Stimulated activated CD4-positive, alpha-beta T cell treated with anti-CD3 and anti-CD28 coated beads, Interleukin-12 subunit alpha, Interleukin-12 subunit beta, amount 100 ng/mL, for 48 hours (primary cell): Measurements from ENCODE around the gene TRIO.

Experiments used
- DNase-seq, 3 donors: peaks; one replicate each; pipeline ENCODE4 v3.0.0-alpha.2; 2020; ENCODE audit warnings: low read depth in 2 of 3, low spot score in 1 of 3

TRIO gene

GRCh38 chr5:14349029-14349428 lies 205.9 kb downstream of the TRIO start:
- DNase-seq: no peak

GRCh38 chr5:14351086-14351661 lies 208.0 kb downstream of the TRIO start:
- DNase-seq: no peak

- peak; percentile 29 to 42 (median 32) for DNase-seq
Observed at GRCh38 chr5:14351845-14352712, 208.9 kb downstream of the TRIO start.

GRCh38 chr5:14353726-14354474 lies 210.8 kb downstream of the TRIO start:
- no peak for DNase-seq

GRCh38 chr5:14355391-14355790 lies 212.2 kb downstream of the TRIO start:
- DNase-seq: no peak

GRCh38 chr5:14356305-14356704 lies 213.2 kb downstream of the TRIO start:
- DNase-seq: no peak

- no peak for DNase-seq
Observed at GRCh38 chr5:14357441-14357840, 214.3 kb downstream of the TRIO start.

GRCh38 chr5:14357851-14358250 lies 214.7 kb downstream of the TRIO start:
- no peak for DNase-seq

- no peak for DNase-seq
Observed at GRCh38 chr5:14358536-14358935, 215.4 kb downstream of the TRIO start.

GRCh38 chr5:14359069-14360043 lies 216.2 kb downstream of the TRIO start:
- DNase-seq: no peak

- DNase-seq: no peak
Observed at GRCh38 chr5:14362491-14362890, 219.3 kb downstream of the TRIO start.

GRCh38 chr5:14364096-14364495 lies 221.0 kb downstream of the TRIO start:
- no peak for DNase-seq

- no peak for DNase-seq
Observed at GRCh38 chr5:14364576-14365472, 221.7 kb downstream of the TRIO start.

- no peak for DNase-seq
Observed at GRCh38 chr5:14365831-14366430, 222.8 kb downstream of the TRIO start.

- no peak for DNase-seq
Observed at GRCh38 chr5:14366763-14367162, 223.6 kb downstream of the TRIO start.

- DNase-seq: no peak
Observed at GRCh38 chr5:14367364-14367763, 224.2 kb downstream of the TRIO start.

- no peak for DNase-seq
Observed at GRCh38 chr5:14369780-14370179, 226.6 kb downstream of the TRIO start.

- no peak for DNase-seq
Observed at GRCh38 chr5:14370386-14370785, 227.2 kb downstream of the TRIO start.

- DNase-seq: no peak
Observed at GRCh38 chr5:14373685-14374084, 230.5 kb downstream of the TRIO start.
